GM18873 (cell line): Measurements from ENCODE around the gene ATP6V1G3.
"Not testable (repeated sequence)": the region's sequence is repeated elsewhere in the genome, so short reads cannot be mapped to it uniquely, and the experiment has no call there.

ENCODE experiments used
- ATAC-seq: cut with Tn5 transposase; IDR thresholded peaks from one replicate; pipeline ENCODE4 v1.9.1; 2021; ENCODE audit warnings: mild to moderate bottlenecking, moderate library complexity, moderate number of reproducible peaks; ENCODE audit not compliant: unreplicated experiment, low FRiP score

Gene ATP6V1G3

GRCh38 chr1:198498103-198498385 lies 42.4 kb downstream of the ATP6V1G3 start:
- ATAC-seq: no peak

GRCh38 chr1:198497326-198498102 lies 43.0 kb downstream of the ATP6V1G3 start:
- ATAC-seq: no peak

GRCh38 chr1:198496216-198497143 lies 44.0 kb downstream of the ATP6V1G3 start:
- ATAC-seq: no peak

GRCh38 chr1:198495631-198496030 lies 44.8 kb downstream of the ATP6V1G3 start:
- ATAC-seq: no peak

- ATAC-seq: no peak
Measured at GRCh38 chr1:198494658-198495103, 45.8 kb downstream of the ATP6V1G3 start.

GRCh38 chr1:198494139-198494538 lies 46.3 kb downstream of the ATP6V1G3 start:
- no peak for ATAC-seq

- ATAC-seq: no peak
Measured at GRCh38 chr1:198493329-198493728, 47.2 kb downstream of the ATP6V1G3 start.

GRCh38 chr1:198492872-198493271 lies 47.6 kb downstream of the ATP6V1G3 start:
- ATAC-seq: no peak

- ATAC-seq: no peak
Measured at GRCh38 chr1:198491596-198491995, 48.9 kb downstream of the ATP6V1G3 start.

GRCh38 chr1:198491028-198491427 lies 49.5 kb downstream of the ATP6V1G3 start:
- ATAC-seq: no peak

GRCh38 chr1:198490224-198490623 lies 50.3 kb downstream of the ATP6V1G3 start:
- ATAC-seq: no peak

GRCh38 chr1:198486903-198487302 lies 53.6 kb downstream of the ATP6V1G3 start:
- ATAC-seq: no peak

GRCh38 chr1:198483645-198484044 lies 56.8 kb downstream of the ATP6V1G3 start:
- ATAC-seq: no peak

- ATAC-seq: no peak
Measured at GRCh38 chr1:198483006-198483405, 57.5 kb downstream of the ATP6V1G3 start.

- ATAC-seq: no peak
Measured at GRCh38 chr1:198481661-198482060, 58.8 kb downstream of the ATP6V1G3 start.

GRCh38 chr1:198480876-198481275 lies 59.6 kb downstream of the ATP6V1G3 start:
- ATAC-seq: no peak

- ATAC-seq: not testable (repeated sequence)
Measured at GRCh38 chr1:198477354-198477753, 63.1 kb downstream of the ATP6V1G3 start.
